HepG2 (cell line): ENCODE data around the gene CAPN13.

ENCODE experiments used
- ATF7-NPFF ChIP-seq: sonication (generic); formaldehyde crosslinking; IDR thresholded peaks from 2 replicates; pipeline ENCODE4 v1.8.1; 2023; ENCODE audit warnings: mild to moderate bottlenecking, low read depth, missing genetic modification reagents, moderate library complexity
- CBX2 ChIP-seq, 2 experiments: fragments of 200-600 bp in 1 of 2; sonication (generic); formaldehyde crosslinking in 1 of 2; IDR thresholded peaks; 2 replicates each; pipeline versions ENCODE4 v1.7.0 to v1.8.1; 2018 to 2022; ENCODE audit warnings: low read depth in 2 of 2, low read length in 1 of 2, mild to moderate bottlenecking in 1 of 2, missing genetic modification reagents in 1 of 2
- CTCF ChIP-seq: sonication (generic); formaldehyde crosslinking; IDR thresholded peaks from 2 replicates; pipeline ENCODE4 v1.5.0; 2020; ENCODE audit warnings: mild to moderate bottlenecking, missing genetic modification reagents, moderate library complexity
- EED ChIP-seq: sonication (generic); formaldehyde crosslinking; IDR thresholded peaks from 2 replicates; pipeline ENCODE4 v1.5.0; 2020; ENCODE audit warnings: mild to moderate bottlenecking, missing genetic modification reagents
- ESRRA ChIP-seq: sonication (generic); formaldehyde crosslinking; IDR thresholded peaks from 2 replicates; pipeline ENCODE4 v1.5.1; 2020; ENCODE audit warnings: mild to moderate bottlenecking, low read depth, missing genetic modification reagents
- MTF1 ChIP-seq: sonication (generic); formaldehyde crosslinking; IDR thresholded peaks from 2 replicates; pipeline ENCODE4 v1.5.0; 2020; ENCODE audit warnings: missing genetic modification reagents
- RNF2 ChIP-seq: fragments of 450-650 bp; conservative IDR thresholded peaks from 2 replicates; pipeline ENCODE4 v1.6.1; 2016; ENCODE audit warnings: low read depth
- ZFP91 ChIP-seq: sonication (generic); formaldehyde crosslinking; IDR thresholded peaks from 2 replicates; pipeline ENCODE4 v1.9.0; 2022; ENCODE audit warnings: missing genetic modification reagents, mild to moderate bottlenecking, borderline replicate concordance

- no peak for TF ChIP-seq RNF2
- no peak for TF ChIP-seq ZFP91 (CRISPR knock-in tag)
- no peak for TF ChIP-seq EED
- TF ChIP-seq ESRRA (CRISPR knock-in tag) = no peak
- TF ChIP-seq ATF7-NPFF (CRISPR knock-in tag) = no peak
- TF ChIP-seq CBX2 (IDR thresholded peaks at IDR 0.05; ENCODE audit: low read depth, low read length) = no peak
- TF ChIP-seq CBX2 (CRISPR knock-in tag; IDR thresholded peaks at IDR 0.05; ENCODE audit: low read depth) = no peak
- TF ChIP-seq CTCF = no peak
- no peak for TF ChIP-seq MTF1 (CRISPR knock-in tag)
Measured at GRCh38 chr2:30689496-30690125, 117.6 kb downstream of the CAPN13 start.
